Ascending aorta (tissue), 2 donors: ENCODE data around the gene TMEM8B. TPM values are rescaled to one million over a fixed set of nuclear protein-coding genes. Genes with fewer than 3 reads are reported as not detected.

Experiments
- DNase-seq, 2 donors: peaks; one replicate each; pipeline ENCODE4 v3.0.0-alpha.2; 2019; ENCODE audit warnings: low spot score in 2 of 2
- H3K27ac ChIP-seq, 2 donors: fragments of 200-600 bp; sonication (generic); one replicate each; pipeline ENCODE4 v1.5.1; 2016 to 2017; ENCODE audit warnings: mild to moderate bottlenecking in 1 of 2
- H3K27me3 ChIP-seq: fragments of 200-600 bp; sonication (generic); one replicate; pipeline ENCODE4 v1.5.1; 2017
- H3K36me3 ChIP-seq, 2 donors: fragments of 200-600 bp; sonication (generic); one replicate each; pipeline ENCODE4 v1.5.1; 2016
- H3K4me1 ChIP-seq, 2 donors: fragments of 200-600 bp; sonication (generic); one replicate each; pipeline ENCODE4 v1.5.1; 2016 to 2017; ENCODE audit warnings: mild to moderate bottlenecking in 1 of 2
- H3K4me3 ChIP-seq, 2 donors: fragments of 200-600 bp; sonication (generic); one replicate each; pipeline ENCODE4 v1.5.1; 2016 to 2017; ENCODE audit warnings: mild to moderate bottlenecking in 1 of 2
- H3K9me3 ChIP-seq, 2 donors: fragments of 200-600 bp; sonication (generic); one replicate each; pipeline ENCODE4 v1.5.1; 2016
- intact Hi-C: fragments of 100-400 bp; cut with DNase I; formaldehyde crosslinking; loops from one replicate; pipeline ENCODE4 v1.15.1; 2023
- total RNA-seq: library from RNA; depleted of rRNA; stranded (reverse); fragments of >200 nt; gene quantifications from one replicate; pipeline ENCODE4 v1.1.0, GENCODE V29; 2016
- TF ChIP-seq, protein P1 (sequence below), 3 experiments: fragments of 200-600 bp in 2 of 3; fragments of 450-650 bp in 1 of 3; sonication (generic) in 2 of 3; IDR thresholded peaks; one replicate each; pipeline ENCODE4 v1.5.1; 2016 to 2019; ENCODE audit warnings: antibody characterized with exemption in 3 of 3, mild to moderate bottlenecking in 1 of 3, moderate library complexity in 1 of 3

Gene TMEM8B
- total RNA-seq, 1 donor from 2014 or later, result 37.3 TPM

DNA sequence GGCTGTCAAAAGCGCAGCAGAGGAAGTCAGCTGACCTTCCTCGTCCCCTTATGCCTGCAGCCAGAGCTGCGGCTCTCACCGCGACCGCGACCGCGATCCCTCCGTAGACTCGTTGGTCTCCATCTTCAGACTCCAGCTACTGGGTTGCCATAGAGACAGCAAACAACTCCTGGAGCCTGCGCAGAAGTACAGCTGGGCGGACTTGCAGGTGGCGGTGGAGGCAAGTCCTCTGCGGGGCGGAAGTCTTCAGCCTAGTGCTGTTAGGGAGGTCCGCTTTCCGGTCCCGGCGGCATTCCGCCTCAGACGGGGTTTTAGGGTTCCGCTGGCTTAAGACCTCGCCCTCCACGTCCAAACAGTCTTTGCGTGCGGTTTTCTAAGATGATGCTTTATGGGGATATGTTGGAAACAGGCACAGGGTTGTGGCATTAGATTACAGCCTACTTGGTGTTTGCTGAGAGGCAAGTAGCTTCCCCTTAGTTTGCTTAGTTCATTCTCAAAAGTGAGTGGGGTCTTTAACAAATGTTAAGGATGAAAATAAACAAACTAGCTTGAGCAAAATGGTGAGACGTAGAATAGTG, 16.9 kb upstream of the TMEM8B start, which contains the start of gene SPAG8:
Gene SPAG8, minus strand, starts transcription at position 238 of the 578 bp plus-strand sequence. Its CDS starts 115 bp downstream, at position 123.
- Histone ChIP-seq H3K36me3 (peaks cover 15 to 27% of the 10 kb centered on the region in 2 donors), H3K4me1 (peaks cover 8 to 27% of the 10 kb centered on the region in 2 donors), H3K4me3 (peak within 1 kb of the TSS; percentile 56 to 63), H3K27me3 (no peaks in the 10 kb centered on the region), H3K9me3 (no peaks in the 10 kb centered on the region), H3K27ac (peak within 1 kb of the TSS; percentile 92 to 96)
- TF ChIP-seq, protein P1, sequence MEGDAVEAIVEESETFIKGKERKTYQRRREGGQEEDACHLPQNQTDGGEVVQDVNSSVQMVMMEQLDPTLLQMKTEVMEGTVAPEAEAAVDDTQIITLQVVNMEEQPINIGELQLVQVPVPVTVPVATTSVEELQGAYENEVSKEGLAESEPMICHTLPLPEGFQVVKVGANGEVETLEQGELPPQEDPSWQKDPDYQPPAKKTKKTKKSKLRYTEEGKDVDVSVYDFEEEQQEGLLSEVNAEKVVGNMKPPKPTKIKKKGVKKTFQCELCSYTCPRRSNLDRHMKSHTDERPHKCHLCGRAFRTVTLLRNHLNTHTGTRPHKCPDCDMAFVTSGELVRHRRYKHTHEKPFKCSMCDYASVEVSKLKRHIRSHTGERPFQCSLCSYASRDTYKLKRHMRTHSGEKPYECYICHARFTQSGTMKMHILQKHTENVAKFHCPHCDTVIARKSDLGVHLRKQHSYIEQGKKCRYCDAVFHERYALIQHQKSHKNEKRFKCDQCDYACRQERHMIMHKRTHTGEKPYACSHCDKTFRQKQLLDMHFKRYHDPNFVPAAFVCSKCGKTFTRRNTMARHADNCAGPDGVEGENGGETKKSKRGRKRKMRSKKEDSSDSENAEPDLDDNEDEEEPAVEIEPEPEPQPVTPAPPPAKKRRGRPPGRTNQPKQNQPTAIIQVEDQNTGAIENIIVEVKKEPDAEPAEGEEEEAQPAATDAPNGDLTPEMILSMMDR (IDR thresholded peaks at IDR 0.05), result no peak
- intact Hi-C loops, result loop anchor here (1.0 to 10.0 kb wide), 3 partner anchors 19 to 223 kb away; partner anchors contain the start of genes CCDC107, RECK and RMRP
- peak; percentile 90 to 98 for DNase-seq

DNA sequence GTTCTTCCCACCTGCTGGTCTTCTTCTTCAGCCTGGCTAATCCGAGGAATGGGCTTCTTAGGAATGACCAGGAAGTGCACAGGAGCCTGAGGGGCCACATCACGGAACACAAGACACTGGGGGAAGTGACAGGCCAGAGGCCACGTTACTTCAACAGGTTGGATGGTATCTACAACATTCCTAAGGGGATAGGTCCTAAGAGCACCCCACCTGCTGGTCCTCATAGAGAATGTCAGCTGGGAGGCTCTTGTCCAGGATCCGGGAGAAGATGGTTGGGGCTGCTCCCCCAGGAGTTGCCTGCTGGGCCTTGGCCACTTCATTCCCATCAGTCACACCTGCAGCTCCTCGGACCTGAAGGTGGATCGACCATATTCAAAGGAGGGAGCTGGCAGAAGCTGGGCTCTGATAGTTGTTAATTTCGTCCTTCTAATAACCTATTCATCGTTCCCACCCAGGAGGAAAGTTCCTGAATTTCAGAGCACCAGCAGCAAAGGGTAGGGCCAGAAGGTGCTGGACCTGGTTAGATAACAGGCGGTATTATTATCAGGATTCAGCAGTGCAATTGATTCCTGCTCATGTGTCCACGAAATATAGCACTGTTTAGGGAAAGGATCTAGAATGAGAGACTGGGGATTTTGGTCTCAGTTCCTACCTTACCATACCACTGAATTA, 15.5 kb upstream of the TMEM8B start:
- intact Hi-C loops, result loop anchor here (2.0 to 10.0 kb wide), 5 partner anchors 31 to 221 kb away; partner anchors contain the start of genes CCDC107, GBA2, RECK and RGP1
- peaks cover under 1 to 15% of the 10 kb centered on the region in 2 donors for H3K36me3 ChIP-seq
- H3K9me3 ChIP-seq, result no peaks in the 10 kb centered on the region
- H3K27me3 ChIP-seq, result no peaks in the 10 kb centered on the region
- H3K4me1 ChIP-seq, result peaks cover 8 to 27% of the 10 kb centered on the region in 2 donors
- TF ChIP-seq, protein P1 (IDR thresholded peaks at IDR 0.05), result no peak
- peak overlapping the region; percentile 92 to 96 for H3K27ac ChIP-seq
- peak in 1 of 2 donors; percentile 61 for DNase-seq
- H3K4me3 ChIP-seq, result peak overlapping the region in 1 of 2 donors; percentile 89

DNA sequence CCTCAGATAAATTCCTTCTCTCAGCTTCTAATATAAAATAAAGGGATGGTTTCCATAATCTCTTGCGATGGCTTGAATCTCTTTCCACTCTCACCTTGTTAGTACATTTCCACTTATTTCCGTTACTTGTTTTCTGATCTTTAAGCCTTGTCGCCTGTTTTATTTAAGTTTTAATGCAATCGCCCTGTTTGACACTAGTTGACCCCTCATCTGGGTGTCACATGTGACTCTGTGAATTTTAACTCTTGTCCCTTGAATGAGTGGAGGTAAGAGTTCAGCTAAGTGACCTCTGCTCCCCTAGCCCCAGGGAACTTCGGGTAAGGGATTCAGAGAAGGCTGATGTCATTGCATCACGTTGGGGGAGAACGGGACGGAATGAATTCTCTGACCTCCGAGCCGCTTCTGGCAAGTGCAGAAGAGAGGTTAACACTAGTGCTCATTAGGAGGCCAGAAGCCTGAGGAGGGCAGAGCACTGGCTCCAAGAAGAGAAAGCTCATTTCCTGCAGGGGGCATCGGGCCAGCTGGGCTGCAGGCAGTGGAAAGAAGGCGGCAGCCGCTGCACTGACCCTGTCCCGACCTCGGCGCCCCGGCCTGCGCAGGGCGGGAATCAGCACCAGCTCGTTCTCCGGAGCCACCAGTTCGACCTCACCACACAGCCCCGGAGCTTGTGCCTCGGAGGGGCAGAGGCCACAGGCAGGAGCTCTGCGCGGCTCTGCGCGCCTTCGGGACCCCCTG, 14.8 kb upstream of the TMEM8B start:
- H3K36me3 ChIP-seq, result peaks cover 0 to 8% of the 10 kb centered on the region in 2 donors
- TF ChIP-seq, protein P1 (IDR thresholded peaks at IDR 0.05), result peak; percentile 6 to 27 (median 7)
- no peaks in the 10 kb centered on the region for H3K9me3 ChIP-seq
- H3K4me3 ChIP-seq, result peak overlapping the region; percentile 89 to 90
- H3K27ac ChIP-seq, result peak overlapping the region; percentile 92 to 96
- peak in 1 of 2 donors; percentile 84 for DNase-seq
- intact Hi-C loops, result loop anchor here (2.0 to 10.0 kb wide), 5 partner anchors 31 to 221 kb away; partner anchors contain the start of genes CCDC107, GBA2, RECK and RGP1
- H3K27me3 ChIP-seq, result no peaks in the 10 kb centered on the region
- H3K4me1 ChIP-seq, result peaks cover 8 to 27% of the 10 kb centered on the region in 2 donors

DNA sequence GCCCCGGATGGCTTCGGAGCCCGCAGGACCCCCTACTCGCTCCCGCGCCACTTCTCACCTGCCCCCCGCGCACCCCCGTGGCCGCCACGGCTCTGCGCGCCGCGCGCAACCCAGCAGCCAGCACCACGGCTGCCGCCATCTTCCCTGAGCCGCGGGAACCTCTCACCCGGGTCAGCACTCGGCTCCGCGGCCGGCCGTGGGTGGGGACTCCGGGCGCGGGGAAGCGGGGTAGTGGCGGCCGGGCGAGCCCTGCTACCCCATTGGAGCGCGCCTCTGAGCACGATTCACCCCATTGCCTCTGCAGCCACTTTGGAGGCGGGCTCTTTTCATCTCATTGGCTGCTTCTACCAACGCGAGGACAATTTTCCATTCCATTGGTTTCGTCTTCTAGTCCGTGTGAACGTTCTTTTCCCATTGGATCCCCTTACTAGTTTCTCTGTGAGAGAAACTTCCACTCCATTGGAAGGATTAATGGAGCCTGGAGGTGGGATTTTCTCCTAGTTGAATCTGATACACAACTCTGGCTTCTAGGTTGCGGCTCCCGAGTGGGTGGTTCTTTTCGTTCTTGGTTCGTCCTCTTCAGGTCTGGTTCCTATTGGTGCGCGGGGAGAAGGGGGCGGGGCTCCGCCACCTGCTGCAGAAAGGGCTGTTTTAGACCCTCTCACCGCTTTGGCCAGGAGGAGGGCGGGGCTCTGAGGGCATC, 14.0 kb upstream of the TMEM8B start, which contains the start of gene HINT2:
Gene HINT2, minus strand, starts transcription at position 202 of the 703 bp plus-strand sequence. Its CDS starts 63 bp downstream, at position 139.
- Histone ChIP-seq H3K4me1 (peaks cover 8 to 27% of the 10 kb centered on the region in 2 donors), H3K27me3 (no peaks in the 10 kb centered on the region), H3K36me3 (peaks cover 0 to under 1% of the 10 kb centered on the region in 2 donors), H3K4me3 (peak within 1 kb of the TSS; percentile 89 to 90), H3K9me3 (no peaks in the 10 kb centered on the region), H3K27ac (peak within 1 kb of the TSS; percentile 92 to 96)
- DNase-seq, result peak; percentile 97 to 99
- intact Hi-C loops, result loop anchor here (1.0 to 10.0 kb wide), 7 partner anchors 14 to 220 kb away; partner anchors contain the start of genes CCDC107, CREB3, GBA2 and RECK
- TF ChIP-seq, protein P1 (IDR thresholded peaks at IDR 0.05), result no peak
